ENCODE data around the gene FAM193A.
"Not testable (repeated sequence)": the region's sequence is repeated elsewhere in the genome, so short reads cannot be mapped to it uniquely, and the experiment has no call there.

Gene FAM193A, protein sequence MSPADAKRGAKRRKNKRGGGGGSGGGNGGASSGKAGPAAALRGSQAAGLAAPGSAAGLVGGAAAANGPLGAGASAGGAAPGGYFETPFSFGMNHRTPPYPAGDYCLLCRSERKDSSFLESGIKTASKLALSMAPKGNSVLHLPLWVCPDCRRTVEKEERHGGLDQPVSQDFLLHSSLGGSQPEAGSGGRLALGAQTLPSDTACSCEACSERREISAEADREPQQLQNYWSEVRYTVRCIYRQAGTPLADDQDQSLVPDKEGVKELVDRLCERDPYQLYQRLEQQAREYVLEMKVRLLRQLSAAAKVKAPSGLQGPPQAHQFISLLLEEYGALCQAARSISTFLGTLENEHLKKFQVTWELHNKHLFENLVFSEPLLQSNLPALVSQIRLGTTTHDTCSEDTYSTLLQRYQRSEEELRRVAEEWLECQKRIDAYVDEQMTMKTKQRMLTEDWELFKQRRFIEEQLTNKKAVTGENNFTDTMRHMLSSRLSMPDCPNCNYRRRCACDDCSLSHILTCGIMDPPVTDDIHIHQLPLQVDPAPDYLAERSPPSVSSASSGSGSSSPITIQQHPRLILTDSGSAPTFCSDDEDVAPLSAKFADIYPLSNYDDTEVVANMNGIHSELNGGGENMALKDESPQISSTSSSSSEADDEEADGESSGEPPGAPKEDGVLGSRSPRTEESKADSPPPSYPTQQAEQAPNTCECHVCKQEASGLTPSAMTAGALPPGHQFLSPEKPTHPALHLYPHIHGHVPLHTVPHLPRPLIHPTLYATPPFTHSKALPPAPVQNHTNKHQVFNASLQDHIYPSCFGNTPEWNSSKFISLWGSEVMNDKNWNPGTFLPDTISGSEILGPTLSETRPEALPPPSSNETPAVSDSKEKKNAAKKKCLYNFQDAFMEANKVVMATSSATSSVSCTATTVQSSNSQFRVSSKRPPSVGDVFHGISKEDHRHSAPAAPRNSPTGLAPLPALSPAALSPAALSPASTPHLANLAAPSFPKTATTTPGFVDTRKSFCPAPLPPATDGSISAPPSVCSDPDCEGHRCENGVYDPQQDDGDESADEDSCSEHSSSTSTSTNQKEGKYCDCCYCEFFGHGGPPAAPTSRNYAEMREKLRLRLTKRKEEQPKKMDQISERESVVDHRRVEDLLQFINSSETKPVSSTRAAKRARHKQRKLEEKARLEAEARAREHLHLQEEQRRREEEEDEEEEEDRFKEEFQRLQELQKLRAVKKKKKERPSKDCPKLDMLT (N-terminal part only)

DNA sequence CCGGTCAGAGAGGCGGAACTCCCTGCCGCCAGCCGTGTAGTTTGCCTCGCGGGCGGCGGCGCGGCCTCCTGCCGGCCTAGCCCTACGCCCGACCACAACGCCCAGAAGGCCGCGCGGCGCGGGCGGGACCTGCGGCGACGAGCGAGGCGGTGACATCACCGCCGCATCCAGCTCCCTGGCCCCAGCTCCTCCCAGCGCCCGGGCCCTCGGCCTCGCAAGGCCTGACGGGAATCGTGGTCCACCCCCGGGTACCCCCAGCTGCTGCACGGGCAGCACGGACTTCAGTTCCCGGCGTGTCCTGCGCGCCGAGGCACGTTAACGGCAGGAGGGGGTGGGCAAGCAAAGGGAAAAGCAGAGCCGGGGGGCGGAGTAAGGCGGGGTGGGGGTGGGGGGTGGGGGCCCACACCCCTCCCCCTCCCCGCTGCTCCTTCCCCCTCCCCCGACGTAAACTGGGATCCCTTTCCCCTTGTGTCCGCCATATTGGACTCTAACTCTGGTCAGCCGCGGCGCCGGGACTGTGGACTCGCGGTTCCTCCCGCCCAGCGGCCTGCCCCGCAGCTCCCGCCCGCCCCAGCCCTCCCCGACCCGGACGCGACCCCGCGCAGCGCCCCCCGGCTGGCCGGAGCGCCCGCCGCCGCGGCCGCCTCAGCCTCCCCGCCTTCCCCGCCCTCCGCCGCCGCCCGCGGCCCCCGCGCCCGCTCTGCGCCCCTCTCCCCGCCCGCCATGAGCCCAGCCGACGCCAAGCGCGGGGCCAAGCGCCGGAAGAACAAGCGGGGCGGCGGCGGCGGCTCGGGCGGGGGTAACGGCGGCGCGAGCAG is at the start of gene FAM193A:
FAM193A (plus strand) TSS at position 455 of the 818 bp plus-strand sequence; CDS start at position 724, 269 bp downstream.
- peak; percentile 99 for DNase-seq

DNA sequence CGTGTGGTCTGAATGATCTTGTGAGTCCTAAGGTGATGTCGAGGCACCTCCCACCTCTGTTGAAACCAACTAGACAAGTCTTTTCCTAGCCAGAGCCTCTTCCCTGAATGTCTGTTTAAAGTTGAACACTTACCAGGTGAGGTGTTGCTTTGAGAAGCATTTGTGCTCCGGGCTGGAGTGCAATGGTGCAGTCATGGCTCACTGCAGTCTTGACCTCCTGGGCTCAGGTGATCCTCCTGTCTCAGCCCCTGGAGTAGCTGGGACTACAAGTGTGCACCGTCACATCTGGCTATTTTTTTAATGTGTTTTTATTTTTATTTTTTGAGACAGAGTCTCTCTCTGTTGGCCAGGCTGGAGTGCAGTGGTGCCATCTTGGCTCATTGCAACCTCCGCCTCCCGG is 49.5 kb upstream of the FAM193A start:
- DNase-seq: no peak

DNA sequence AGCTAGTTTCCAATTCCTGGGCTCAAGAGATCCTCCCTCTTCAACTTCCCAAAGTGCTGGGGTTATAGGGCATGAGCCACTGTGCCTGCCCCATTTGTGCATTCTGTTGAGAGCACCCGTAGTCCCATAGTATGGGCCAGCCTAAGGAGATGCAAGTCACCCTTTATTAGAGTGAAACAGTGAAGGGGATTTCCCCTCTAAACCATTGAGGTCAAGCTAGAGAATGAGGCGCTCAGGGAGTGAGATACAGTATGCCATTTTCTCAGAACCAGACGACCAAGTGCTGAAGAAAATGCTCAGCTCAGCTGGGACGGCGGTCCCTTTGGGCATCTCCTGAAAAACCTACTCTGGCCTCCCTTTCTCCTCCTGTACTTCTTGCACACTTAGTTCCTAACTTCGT is 48.8 kb upstream of the FAM193A start:
- no peak for DNase-seq

DNA sequence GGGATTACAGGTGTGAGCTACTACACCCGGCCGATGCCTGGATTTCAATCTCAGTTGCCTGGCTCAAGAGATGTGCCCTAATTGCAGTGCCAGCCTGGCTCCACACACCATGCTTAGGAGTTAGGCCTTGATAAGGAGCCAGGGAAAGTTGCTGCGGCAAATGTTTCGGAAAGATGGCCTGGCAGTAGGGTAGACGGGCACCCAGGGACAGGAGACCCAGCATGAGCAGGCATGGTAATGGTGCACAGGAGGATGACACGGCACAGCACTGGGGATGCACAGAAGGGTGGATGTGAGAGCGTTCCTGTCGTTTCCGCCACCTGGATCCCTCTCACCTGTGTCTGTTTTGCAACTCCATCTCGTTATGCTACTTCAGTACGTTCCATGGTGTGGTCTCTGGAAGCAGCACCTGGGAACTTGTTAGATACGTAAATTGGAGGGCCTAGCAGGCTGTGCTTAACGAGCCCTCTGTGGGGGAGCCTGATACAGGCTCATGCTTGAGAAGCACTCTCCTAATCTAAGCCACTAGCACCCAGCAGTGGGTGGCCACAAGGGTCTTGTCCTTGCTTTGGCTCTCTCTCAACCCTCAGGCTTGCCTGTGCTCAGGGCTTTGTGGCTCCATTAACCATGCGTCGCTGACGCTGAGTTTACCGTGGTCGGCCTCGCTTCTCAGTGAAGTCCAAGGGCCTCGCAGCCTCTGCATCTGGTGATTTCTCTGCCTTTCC is 47.2 kb upstream of the FAM193A start:
- DNase-seq: no peak

DNA sequence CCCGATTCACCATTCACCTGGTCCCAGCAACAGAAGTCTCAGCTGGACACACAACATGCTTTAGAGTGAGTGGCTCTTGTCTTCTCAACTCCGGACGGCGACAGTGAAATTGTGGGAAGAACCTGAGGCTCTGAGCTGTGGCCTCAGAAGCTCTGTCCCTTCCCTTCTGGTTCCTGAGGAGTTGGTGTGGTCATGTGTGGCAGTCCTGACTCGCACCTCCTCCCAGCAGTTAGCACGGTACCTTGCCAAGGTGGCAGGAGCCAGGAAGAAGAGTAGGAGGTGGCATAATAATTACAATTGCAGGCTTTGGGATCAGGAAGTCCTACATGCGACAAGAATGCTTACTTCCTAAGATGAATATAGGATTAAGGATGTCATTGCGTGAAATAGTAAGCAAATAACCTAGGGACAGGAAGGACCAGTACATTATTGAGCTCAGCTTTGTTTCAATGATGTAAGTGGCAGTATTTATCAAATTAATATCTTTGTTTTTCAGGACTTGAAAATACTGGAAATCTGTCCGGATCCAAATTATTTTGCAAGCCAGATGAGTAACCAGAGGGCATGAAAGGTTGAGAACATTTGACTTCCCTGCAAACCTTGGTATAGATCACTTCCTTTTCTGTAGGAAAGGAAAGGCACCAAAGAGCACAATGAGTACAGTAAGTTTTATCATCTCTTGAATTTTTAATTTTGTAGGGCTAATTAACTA is 46.5 kb upstream of the FAM193A start:
- DNase-seq: no peak

DNA sequence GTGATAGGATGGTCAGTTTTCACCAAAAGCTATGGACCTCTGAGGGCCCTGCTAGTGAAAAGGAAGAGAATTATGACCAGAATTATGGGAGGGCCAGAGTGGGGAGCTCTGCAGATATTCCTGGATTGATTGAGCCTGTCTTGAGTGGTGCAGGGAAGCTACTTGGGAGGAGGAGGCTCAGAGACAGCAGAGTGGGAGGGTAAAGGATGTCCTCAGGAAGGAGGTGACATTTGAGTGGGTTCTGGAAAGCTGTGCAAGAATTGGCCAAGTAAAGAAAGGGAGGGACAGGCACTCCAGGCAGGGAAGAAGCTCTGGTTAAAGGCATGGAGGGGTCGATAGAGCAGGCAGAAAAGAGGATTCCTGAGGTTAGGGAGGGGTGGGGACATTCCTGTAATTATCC is 43.5 kb upstream of the FAM193A start:
- DNase-seq: no peak

DNA sequence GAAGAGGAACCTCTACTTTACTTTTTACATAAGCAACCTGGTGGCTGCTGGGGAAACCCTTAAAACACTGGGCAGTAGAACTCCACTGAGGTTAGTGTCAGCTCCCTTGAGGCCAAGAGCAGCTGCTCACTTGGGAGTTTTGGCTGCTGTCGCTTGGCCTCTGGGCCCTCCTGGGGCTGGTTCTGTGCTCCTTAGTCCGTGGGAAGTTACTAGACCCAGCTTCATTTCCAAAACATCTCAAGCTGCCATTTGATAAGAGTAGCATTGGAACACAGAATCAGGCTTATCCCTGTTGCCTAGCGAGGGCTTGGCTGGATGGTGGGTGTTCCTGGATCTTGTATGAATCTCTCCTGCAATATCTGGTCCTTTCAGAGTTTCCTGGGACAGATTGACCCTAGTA is 41.5 kb upstream of the FAM193A start:
- DNase-seq: no peak

DNA sequence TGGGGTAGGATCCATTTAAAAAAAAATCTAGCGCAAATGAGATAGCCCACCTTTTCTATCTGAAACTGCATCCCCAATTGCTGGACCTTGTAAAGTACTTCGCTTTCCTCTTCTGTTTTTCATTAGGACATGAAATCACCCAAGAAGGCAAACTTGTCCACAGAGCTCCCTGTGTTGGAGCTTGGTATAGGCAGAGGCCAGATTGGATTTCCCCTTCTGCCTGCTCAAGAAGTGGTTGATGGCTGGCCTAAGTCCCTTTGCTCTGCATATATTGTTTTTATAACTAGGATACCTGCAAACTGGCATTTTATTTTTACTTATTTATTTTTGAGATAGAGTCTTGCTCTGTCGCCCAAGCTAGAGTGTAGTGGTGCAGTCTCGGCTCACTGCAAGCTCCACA is 39.1 kb upstream of the FAM193A start:
- no peak for DNase-seq

DNA sequence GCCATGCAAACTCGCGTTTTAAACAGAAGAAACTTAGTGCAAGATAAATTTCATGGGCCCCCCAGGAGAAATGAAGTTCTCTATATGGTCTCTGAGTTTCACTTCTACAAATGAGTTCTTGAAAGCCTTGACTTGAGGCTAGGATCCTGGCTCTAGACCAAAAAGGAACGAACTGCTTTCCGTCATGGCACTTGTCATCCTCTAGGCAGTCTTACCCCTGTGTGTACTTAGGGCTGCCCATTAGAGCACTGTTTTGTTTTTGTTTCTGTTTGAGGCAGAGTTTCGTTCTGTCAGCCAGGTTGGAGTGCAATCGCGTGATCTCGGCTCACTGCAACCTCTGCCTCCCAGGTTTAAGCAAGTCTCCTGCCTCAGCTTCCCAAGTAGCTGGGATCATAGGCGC is 38.5 kb upstream of the FAM193A start:
- DNase-seq: no peak

DNA sequence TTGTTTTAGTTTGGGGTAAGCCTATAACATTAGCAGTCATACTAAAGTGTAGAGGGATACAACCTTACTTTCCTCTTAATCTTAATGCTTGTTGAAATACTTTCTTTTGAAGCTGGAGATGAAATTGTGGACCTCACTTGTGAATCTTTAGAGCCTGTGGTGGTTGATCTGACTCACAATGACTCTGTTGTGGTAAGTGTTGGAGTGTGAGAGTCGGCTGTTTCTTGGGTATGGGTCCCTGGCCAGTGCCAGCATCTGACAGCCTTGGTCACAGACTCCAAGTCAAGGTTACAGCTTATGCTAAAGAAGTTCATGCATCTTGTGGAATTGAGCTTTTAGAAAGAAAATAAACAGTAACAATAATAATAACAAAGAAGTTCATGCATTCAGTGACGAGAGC is 35.9 kb upstream of the FAM193A start:
- no peak for DNase-seq

DNA sequence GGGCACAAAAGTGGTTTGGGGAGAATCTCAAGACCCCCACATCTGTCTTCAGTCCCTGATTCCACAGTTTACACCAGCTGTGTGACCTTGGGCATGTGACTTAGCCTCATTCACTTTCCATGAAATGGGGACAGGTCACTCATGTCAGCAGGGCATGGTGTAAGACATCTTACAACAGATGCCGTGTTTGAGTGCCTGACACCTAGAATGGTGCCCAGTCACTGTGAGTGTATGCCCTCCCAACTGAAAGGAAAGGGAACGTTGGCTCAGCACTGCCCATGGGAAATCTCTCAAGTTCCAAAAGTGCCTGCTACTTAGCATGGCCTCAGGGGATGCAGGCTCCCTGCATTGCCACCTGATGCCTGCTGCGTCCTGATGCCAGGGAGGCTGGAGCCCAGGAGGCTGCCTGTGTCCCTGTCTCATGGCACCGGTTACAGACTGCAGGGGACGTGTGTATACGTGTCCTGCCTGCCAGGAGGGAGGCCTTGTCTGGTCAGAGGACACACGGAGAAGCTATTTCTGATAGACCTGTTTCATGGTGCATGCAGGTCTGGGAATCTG is 35.3 kb upstream of the FAM193A start:
- no peak for DNase-seq

DNA sequence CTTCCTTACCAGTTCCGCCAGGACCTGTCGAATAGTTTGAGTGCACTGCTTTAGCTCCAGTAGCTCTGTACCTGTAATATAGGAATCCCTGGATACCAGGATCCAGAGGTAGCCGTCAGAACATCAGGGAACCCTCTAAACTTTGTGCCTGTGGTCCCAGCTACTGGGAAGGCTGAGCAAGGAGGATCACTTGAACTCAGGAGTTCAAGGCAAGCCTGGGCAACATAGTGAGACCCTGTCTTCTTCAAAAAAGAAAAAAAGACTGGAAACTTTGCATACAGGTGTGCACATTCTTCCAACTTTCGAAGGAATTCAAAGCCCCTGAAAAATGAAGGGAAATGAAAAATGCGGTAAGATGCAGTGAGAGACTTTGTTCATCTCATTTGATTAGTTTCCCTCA is 32.6 kb upstream of the FAM193A start:
- DNase-seq: no peak

DNA sequence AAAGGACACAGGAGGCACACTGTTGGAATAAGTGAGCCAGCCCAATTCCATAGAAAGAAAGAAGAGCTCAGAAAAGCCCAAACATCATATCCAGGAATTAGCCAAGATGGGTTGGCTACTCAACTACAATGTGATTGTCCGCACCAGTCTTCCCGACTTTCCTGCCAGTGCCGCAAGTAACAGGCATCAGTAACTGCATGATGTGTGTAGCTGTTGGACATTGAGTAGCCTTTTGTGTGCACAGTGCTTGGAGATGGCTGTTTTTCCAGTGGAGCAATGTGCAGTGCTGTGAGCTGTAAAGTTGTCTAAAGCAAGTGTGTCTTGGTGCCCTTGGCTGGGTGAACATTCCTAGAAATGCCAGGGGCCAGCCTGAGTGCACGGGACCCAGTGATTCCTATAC is 29.2 kb upstream of the FAM193A start:
- DNase-seq: no peak

DNA sequence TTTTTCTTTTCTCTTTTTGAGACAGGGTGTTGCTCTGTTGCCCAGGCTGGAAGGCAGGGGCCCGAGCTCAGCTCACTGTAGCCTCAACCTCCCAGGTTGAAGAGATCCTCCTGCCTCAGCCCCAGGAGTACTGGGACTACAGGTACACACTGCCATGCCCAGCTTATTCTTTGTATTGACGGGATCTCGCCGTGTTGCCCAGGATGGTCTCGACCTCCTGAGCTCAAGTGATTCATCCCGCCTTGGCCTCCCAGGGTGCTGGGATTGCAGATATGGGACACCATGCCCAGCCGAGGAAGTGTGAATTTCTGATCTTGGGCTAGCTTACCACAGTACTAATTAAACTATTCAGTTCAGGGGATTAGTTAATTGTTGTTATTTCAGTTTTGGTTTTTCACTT is 28.6 kb upstream of the FAM193A start:
- no peak for DNase-seq

DNA sequence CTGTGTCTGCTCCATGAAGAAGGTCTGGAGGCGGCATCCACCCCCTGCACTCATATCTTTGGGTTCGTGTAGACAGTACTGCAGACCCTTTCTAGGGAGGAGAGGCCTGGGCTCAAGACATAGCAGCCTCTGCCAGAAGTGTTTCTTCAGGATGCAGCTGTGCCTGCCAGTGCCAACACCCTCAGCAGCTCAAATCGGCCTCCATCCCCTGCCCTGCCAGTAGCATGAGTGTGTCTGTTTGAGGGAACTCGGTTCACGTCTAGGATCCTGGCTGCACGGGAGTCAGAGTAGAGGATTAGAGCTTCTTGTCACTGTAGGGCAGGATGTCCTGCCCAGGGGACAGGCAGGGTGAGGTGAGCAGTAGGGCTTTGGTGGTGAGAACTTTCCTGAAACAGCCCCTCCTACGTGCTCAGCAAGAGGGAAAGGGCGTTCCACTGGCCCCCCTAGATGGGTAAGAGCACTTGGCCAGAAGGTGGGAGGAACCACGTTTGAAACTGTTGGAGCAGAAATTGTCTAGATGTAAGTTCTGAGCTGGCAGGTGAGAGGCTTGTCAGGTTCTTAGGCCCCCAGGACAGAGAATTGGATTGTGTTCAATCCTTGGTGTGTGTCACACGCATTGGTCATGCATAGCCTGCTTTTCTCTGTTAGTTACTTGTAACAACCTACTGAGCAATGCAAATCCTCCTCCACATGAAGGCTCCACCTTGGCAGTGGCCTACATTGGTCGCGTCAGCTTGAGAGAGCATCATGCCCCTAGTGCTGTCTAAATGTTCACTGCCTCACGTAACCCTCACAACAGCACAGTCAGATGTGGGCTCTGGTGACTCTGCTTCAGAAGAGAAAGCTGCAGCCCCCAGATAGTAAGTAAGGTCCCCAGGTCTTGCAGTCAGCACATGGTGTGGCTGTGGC is 25.8 kb upstream of the FAM193A start:
- no peak for DNase-seq

DNA sequence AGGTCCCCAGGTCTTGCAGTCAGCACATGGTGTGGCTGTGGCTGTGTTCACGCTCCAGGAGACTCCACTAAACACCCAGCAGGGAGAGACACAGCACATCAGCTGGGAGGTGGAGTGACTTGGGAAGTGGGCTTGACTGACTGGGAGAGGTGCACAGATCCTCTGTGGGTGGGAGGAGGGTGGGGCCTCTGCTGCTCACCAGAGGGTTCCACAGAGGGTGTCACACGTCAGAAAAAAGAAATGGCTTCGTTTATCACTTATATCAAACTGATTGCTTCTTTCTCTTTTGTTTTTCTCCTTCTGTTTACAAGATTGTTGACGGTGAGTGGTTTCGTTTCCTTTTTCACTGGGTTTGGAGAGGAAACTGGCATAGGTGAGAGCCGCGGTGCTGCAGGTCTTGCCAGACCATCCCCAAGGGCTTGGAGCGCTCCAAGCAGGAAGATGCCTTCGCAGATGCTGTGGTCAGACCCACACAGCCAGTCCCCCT is 24.8 kb upstream of the FAM193A start:
- no peak for DNase-seq

DNA sequence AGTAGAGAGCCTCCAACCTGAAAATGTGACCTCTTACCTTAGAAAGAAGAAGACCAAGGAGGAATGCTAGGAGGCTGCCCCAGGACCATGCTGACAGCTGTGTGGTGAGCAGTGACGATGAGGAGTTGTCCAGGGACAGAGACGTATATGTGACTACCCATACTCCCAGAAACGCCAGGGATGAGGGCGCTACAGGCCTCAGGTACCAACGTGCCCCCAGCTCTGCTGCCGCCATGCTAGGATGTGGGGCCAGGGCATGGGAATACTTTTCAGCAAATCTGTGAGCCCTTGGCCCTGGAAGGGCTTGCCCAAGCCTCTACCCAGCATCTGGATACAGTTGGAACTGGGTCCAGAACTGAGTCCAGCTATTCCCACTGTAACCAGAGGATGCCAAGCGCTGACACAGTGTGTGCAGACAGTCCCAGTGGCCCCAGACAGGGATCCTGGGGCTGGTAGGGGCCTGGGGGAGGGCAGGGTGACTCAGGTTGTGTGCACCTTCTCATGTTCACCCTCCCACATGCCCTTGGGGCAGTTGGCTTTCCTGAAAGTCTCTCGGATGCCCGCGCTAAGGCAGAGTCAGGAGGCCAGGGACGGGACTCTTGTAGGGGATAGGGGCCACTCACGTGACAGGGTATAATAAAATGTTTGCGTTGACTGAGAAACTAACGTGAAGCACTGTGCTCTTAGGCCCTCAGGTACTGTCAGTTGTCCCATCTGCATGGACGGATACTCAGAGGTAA is 23.9 kb upstream of the FAM193A start:
- DNase-seq: no peak

DNA sequence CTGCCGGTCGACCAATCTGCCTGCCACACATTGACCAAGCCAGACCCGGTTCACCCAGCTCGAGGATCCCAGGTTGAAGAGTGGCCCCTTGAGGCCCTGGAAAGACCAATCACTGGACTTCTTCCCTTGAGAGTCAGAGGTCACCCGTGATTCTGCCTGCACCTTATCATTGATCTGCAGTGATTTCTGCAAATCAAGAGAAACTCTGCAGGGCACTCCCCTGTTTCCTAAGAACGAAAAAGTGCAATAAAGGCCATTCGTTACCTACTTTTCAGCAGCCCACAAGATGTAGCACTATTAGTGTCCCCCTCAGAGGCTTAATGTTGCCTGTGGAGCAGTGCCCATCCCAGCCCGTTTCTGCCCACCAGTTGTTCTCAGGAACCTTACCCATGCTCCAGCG is 22.3 kb upstream of the FAM193A start:
- not testable (repeated sequence) for DNase-seq

DNA sequence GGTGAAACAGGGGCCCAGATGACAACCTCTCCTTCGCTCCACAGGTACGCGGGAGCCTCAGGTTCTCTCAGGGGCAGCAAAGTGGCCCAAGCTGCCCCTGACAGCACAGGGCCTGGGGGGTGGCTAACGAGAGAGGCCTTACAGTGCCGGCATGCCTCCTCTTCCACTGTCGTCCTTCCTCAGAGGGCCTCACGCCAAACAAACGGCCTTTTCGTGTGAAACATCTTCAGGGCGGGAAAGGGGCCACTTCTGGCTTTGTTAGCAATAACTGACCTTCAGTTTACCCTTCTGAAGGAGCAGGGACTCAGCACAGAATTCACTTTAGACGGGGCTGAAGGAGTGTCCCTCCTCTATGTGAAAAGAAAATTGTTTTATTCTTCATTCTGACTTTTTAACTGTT is 21.5 kb upstream of the FAM193A start:
- DNase-seq: not testable (repeated sequence)
